GM10248 (cell line): Measurements from ENCODE around the gene S100A3.
A peak's percentile ranks its signal among the peaks of the same experiment; 100 is the strongest.
"Not testable (repeated sequence)": the region's sequence is repeated elsewhere in the genome, so short reads cannot be mapped to it uniquely, and the experiment has no call there.

Experiments
- CTCF ChIA-PET: fragments of 300-600 bp; sonication (Branson Sonifier 250); formaldehyde crosslinking; extraction: SDS; loops from one replicate; lab custom pipeline; 2021; ENCODE audit warnings: antibody characterized with exemption; lab: Yijun Ruan, JAX
- POLR2A ChIA-PET: fragments of 350-650 bp; sonication (Branson Sonifier 250); formaldehyde crosslinking; extraction: SDS; loops from one replicate; lab custom pipeline; 2020; ENCODE audit warnings: antibody characterized with exemption; lab: Yijun Ruan, JAX
- DNase-seq: peaks from one replicate; pipeline ENCODE4 v3.0.0; 2012; ENCODE audit errors: extremely low spot score
- CTCF ChIP-seq: IDR thresholded peaks from 2 replicates; pipeline ENCODE4 v1.5.1; 2012; ENCODE audit warnings: mild to moderate bottlenecking, low read depth; ENCODE audit errors: extremely low read depth, missing control alignments, control extremely low read depth

The S100A3 gene

DNA sequence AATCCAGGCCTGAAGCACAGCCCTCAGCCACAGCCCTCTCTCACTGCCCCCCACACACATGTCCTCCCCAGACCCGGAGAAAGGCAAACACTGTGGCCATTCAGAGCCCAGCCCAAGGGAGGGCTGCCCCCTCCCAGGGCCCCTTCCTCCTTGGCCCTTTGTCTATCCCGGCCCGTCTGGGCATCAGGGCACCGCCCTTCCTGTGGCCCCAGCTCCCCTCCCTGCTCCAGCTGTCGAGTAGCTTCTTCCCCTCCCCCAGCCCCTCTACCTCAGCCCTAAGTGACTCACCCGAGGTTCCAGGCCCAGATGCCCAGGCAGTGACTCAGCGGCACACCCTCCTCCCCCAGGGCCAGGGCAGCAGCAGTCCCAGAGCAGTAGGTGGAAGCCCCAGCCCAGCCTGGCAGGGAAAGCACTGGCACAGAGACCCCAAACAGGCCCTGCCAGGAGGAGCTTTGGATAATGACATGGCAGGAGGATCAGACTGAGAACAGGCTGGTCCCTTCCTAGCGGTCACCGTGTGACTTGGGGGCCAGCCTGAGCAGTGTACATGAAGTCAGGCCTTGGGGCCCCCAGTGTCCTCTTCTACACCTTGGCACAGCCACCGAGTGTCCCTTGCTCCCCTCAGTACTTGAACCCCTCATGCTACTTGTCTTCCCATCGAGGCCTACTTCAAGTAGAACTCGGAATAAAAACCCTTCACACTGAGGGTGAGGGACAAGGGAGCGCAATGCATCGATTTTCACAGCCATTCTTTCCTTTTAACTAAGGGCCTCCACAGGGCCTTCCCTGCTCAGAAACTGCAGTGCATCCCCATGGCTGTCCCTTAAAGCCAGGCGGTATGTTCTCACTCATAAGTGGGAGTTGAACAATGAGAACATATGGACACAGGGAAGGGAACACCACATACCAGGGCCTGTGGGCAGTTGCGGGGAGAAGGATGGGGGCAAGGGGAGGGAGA is 17.6 kb upstream of the S100A3 start:
- ChIA-PET POLR2A (no interaction called here), CTCF (interaction anchor here (0.9 to 8.3 kb wide), 8 partner anchors 16 to 214 kb away, joined by 3 to 73 read pairs (median 4); partner anchors contain the start of genes S100A1, S100A13 and S100A6)
- DNase-seq: peak; percentile 63
- TF ChIP-seq CTCF: no peak

DNA sequence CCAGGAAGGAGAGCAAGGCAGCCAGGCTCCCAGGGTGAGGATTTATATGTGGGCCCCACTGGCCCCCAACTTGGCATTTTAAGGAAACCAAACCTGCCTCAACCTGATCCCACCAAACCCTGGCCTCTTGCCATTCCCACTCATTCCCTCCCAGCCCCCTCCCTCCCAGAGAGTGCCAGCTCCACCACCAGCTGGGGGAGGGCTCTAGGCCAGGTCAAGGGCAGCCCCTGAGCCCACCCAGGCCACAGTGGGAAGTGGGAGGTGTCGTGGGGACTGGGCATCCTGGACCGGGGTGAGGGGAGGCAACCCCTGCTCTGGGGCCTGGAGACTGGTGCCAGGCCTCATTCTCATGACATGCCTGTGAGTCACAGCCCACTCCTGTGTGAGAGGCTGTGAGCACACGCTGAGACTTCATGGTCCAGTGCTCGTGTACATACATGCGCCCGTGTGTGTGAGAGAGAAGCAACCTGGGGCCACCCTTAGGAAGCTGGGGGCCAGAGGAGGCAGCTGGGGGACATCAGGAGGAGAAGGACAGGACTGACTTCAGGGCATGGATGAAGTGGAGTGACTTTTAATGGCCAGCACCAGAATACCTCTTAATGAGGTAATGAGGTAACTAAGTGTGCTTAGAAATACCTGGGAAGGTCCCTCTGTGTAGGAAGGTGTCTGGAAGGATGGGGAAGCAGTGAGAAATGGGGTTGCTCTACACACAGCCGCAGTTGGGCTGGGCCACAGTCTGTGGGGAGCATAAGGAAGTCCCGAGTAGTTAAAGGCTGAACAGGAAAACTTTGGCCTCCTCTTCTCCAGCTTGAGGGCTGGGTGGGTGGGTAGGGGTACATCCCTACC is 16.7 kb upstream of the S100A3 start, which contains the start of gene S100A2:
Gene S100A2 (minus strand): TSS at position 316 of the 846 bp plus-strand sequence. CDS start 1,967 bp downstream, outside the sequence.
- ChIA-PET POLR2A (interaction anchor here (0.7 kb wide), 1 partner anchor 16 kb away, joined by 6 read pairs; no protein-coding TSS in a partner anchor), CTCF (interaction anchor here (0.9 to 8.3 kb wide), 8 partner anchors 15 to 213 kb away, joined by 3 to 73 read pairs (median 4); partner anchors contain the start of genes S100A1, S100A13 and S100A6)
- peak; percentile 75 for DNase-seq
- TF ChIP-seq CTCF: no peak

DNA sequence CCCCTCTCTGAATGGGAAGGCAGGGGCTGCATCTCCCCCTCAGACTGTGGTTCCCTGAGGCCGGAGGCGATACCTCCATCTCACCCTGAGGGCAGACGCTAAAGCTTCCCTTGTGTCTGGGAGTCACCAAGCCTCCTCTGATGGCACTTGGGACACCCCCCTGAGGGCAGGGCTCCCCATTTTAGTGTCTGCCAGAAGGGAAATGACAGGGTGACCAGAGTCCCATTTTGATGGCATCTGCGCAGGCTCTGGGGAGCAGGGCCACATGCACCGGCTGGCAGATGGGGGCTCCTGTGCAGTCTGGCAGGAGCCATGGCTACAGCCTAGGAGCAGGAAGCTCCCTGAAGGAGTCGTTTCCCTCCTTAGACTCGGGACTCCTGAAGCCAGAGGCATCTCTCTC is 14.9 kb upstream of the S100A3 start:
- no peak for TF ChIP-seq CTCF
- CTCF ChIA-PET: interaction anchor here (0.8 to 8.3 kb wide), 5 partner anchors 10 to 54 kb away, joined by 3 to 73 read pairs (median 5); partner anchors contain the start of gene S100A6
- no peak for DNase-seq
- POLR2A ChIA-PET: no interaction called here

GRCh38 chr1:153563483-153563901 is 14.4 kb upstream of the S100A3 start:
- CTCF ChIA-PET: interaction anchor here (0.8 to 8.3 kb wide), 4 partner anchors 10 to 53 kb away, joined by 3 to 73 read pairs (median 5); partner anchors contain the start of gene S100A6
- POLR2A ChIA-PET: no interaction called here
- no peak for TF ChIP-seq CTCF
- DNase-seq: no peak

DNA sequence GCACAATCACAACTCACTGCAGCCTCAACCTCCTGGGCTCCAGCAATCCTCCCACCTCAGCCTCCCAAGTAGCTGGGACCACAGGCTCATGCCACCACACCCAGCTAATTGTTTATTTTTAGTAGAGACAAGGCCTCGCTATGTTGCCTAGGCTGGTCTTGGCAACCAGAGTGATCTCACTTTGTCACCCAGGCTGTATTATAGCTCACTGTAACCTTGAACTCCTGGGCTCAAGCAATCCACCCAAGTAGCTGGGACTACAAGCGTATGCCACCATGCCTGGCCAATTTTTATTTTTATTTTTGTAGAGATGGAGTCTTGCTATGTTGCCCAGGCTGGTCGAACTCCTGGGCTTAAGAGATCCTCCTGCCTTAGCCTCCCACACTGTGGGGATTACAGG is 13.0 kb upstream of the S100A3 start:
- DNase-seq, POLR2A ChIA-PET: not testable (repeated sequence)
- CTCF ChIA-PET: interaction anchor here (1.3 to 8.3 kb wide), 8 partner anchors 9 to 157 kb away, joined by 3 to 73 read pairs (median 7); partner anchors contain the start of genes S100A4 and S100A6

DNA sequence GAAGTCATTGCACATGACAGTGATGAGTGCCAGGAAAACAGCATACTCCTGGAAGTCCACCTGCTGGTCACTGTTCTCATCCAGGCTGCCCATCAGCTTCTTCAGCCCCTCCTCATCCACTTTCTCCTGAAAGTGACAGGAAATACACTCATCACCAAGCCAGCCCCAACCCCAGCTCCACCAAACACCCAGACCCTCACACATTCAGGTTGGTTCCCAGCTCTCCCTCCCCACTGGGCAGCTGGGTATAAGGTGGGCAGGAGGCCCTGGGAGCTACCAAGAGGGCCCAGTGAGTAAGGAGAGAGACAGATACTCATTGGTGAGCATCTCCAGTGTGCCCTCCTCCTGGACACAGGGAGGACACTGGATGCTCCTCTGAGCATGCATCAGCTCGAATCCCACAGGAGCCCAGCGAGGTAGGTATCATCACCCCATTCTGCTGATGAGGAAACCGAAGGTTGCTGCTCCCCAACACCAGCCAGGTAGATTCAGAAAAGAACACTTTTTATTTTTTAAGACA is 12.5 kb upstream of the S100A3 start:
- ChIA-PET CTCF (interaction anchor here (1.3 to 8.3 kb wide), 9 partner anchors 8 to 157 kb away, joined by 3 to 73 read pairs (median 7); partner anchors contain the start of genes S100A4 and S100A6), POLR2A (no interaction called here)
- no peak for TF ChIP-seq CTCF
- DNase-seq: no peak
